ENCODE measurements around the gene CENPW.
A peak's percentile ranks its signal among the peaks of the same experiment; 100 is the strongest.

Gene CENPW

DNA sequence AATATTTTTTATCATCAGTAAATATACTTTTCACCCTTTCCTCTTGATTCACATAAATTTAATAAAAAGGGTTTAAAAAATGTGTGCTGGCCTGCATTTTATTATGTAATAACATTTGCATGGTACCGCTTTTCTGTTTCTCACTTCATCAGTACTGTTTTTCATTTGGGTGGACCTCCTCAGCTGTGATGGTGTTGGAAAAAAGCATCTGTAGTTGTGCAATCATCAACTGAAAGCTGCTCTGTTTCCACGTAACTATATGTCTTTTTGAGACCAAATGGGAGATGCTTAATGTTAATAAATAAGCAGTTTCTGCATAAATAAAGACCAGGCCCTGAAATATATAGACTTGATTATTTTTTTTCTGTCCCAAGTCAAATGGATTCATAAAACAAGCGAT lies 31.6 kb upstream of the CENPW start:
- H3K4ac ChIP-seq (ENCODE audit: low read depth, low read length), result no peak overlapping the region
- no peaks in the 10 kb centered on the region for H3K79me2 ChIP-seq (ENCODE audit: control insufficient read depth, insufficient read depth, low read length)
- H3K27ac ChIP-seq (ENCODE audit: low read depth, low read length), result no peak overlapping the region
- no peak overlapping the region for H3K56ac ChIP-seq (ENCODE audit: low read length)
- no peak overlapping the region for H3K4me3 ChIP-seq (ENCODE audit: low read length)
- no peak overlapping the region for H3K4me2 ChIP-seq (ENCODE audit: low read length)
- H2BK120ac ChIP-seq (ENCODE audit: low read depth, low read length), result no peak overlapping the region
- no peak overlapping the region for H2BK15ac ChIP-seq (replicated peaks; ENCODE audit: low read depth)
- H3K27me3 ChIP-seq (ENCODE audit: insufficient read depth, low read length, poor library complexity), result no peaks in the 10 kb centered on the region
- WGBS (ENCODE audit: extremely low coverage, insufficient coverage, low lambda C conversion rate), result no CpG with 5 or more reads among the region's 3 CpGs
- H3K9ac ChIP-seq (ENCODE audit: low read length), result no peak overlapping the region
- H4K5ac ChIP-seq (ENCODE audit: low read length), result no peak overlapping the region
- no peak overlapping the region for H3K23ac ChIP-seq (ENCODE audit: low read length)
- no peak overlapping the region for H2BK5ac ChIP-seq (ENCODE audit: low read length)
- H3K79me1 ChIP-seq (ENCODE audit: low read length), result no peaks in the 10 kb centered on the region
- no peak for DNase-seq
- H4K8ac ChIP-seq (ENCODE audit: low read depth, low read length), result no peak overlapping the region
- H3K4me1 ChIP-seq (ENCODE audit: control insufficient read depth, low read depth, low read length), result no peaks in the 10 kb centered on the region
- H2AK5ac ChIP-seq (ENCODE audit: low read length), result no peak overlapping the region
- H3K36me3 ChIP-seq (ENCODE audit: control insufficient read depth, insufficient read depth, low read length), result no peaks in the 10 kb centered on the region
- H3K18ac ChIP-seq (ENCODE audit: low read length), result no peak overlapping the region

DNA sequence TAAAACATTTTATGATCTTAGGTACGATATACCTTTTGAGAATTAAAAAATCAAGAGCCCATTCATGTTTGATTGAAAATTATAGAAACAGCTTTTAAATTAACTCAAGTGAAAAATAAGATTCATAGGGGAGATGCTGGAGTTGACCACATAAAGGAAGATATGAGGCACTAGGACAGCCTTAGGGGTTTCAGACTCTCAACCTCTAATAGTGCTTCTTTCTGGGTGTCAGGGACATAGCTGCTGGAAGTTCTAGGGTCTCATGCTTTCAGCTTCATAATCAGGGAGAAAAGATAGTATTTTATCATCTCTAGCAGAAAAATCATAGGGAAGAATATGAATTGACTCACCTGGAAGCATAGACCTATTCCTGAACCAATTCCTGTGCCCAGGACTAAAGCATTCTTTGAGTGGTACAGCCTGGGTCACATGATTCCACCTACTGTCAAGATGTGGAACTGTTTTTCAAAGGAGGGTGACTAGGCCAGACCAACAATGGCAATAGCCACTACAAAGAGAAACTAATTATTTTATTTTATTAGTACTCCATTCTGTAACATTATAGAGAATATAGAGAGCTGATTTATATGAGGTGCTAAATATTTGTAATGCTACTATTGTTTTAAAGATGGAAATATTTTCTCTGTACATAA lies 27.8 kb upstream of the CENPW start:
- no peak overlapping the region for H3K27ac ChIP-seq (ENCODE audit: low read depth, low read length)
- H2BK5ac ChIP-seq (ENCODE audit: low read length), result no peak overlapping the region
- H3K4me2 ChIP-seq (ENCODE audit: low read length), result no peak overlapping the region
- H2BK15ac ChIP-seq (replicated peaks; ENCODE audit: low read depth), result no peak overlapping the region
- H3K79me2 ChIP-seq (ENCODE audit: control insufficient read depth, insufficient read depth, low read length), result no peaks in the 10 kb centered on the region
- DNase-seq, result peak; percentile 58
- H3K23ac ChIP-seq (ENCODE audit: low read length), result no peak overlapping the region
- H3K79me1 ChIP-seq (ENCODE audit: low read length), result no peaks in the 10 kb centered on the region
- H3K4me1 ChIP-seq (ENCODE audit: control insufficient read depth, low read depth, low read length), result no peaks in the 10 kb centered on the region
- H3K36me3 ChIP-seq (ENCODE audit: control insufficient read depth, insufficient read depth, low read length), result no peaks in the 10 kb centered on the region
- H4K8ac ChIP-seq (ENCODE audit: low read depth, low read length), result no peak overlapping the region
- H3K27me3 ChIP-seq (ENCODE audit: insufficient read depth, low read length, poor library complexity), result no peaks in the 10 kb centered on the region
- no peak overlapping the region for H3K4me3 ChIP-seq (ENCODE audit: low read length)
- no peak overlapping the region for H3K18ac ChIP-seq (ENCODE audit: low read length)
- H4K5ac ChIP-seq (ENCODE audit: low read length), result no peak overlapping the region
- H2AK5ac ChIP-seq (ENCODE audit: low read length), result no peak overlapping the region
- no CpG with 5 or more reads among the region's 1 CpG for WGBS (ENCODE audit: extremely low coverage, insufficient coverage, low lambda C conversion rate)
- H3K9ac ChIP-seq (ENCODE audit: low read length), result no peak overlapping the region
- H3K56ac ChIP-seq (ENCODE audit: low read length), result no peak overlapping the region
- no peak overlapping the region for H2BK120ac ChIP-seq (ENCODE audit: low read depth, low read length)
- no peak overlapping the region for H3K4ac ChIP-seq (ENCODE audit: low read depth, low read length)

GRCh38 chr6:126313941-126314340 lies 26.0 kb upstream of the CENPW start:
- H2BK15ac ChIP-seq (replicated peaks; ENCODE audit: low read depth), result no peak overlapping the region
- no peak overlapping the region for H3K23ac ChIP-seq (ENCODE audit: low read length)
- H3K79me1 ChIP-seq (ENCODE audit: low read length), result no peaks in the 10 kb centered on the region
- no peaks in the 10 kb centered on the region for H3K79me2 ChIP-seq (ENCODE audit: control insufficient read depth, insufficient read depth, low read length)
- H2BK5ac ChIP-seq (ENCODE audit: low read length), result no peak overlapping the region
- no peak overlapping the region for H2BK120ac ChIP-seq (ENCODE audit: low read depth, low read length)
- H3K56ac ChIP-seq (ENCODE audit: low read length), result no peak overlapping the region
- no peaks in the 10 kb centered on the region for H3K4me1 ChIP-seq (ENCODE audit: control insufficient read depth, low read depth, low read length)
- no peak overlapping the region for H3K18ac ChIP-seq (ENCODE audit: low read length)
- no peak overlapping the region for H3K4me2 ChIP-seq (ENCODE audit: low read length)
- no peak overlapping the region for H4K5ac ChIP-seq (ENCODE audit: low read length)
- DNase-seq, result peak; percentile 11
- WGBS (ENCODE audit: extremely low coverage, insufficient coverage, low lambda C conversion rate), result no CpG with 5 or more reads among the region's 1 CpG
- H3K4me3 ChIP-seq (ENCODE audit: low read length), result no peak overlapping the region
- H3K9ac ChIP-seq (ENCODE audit: low read length), result no peak overlapping the region
- no peaks in the 10 kb centered on the region for H3K36me3 ChIP-seq (ENCODE audit: control insufficient read depth, insufficient read depth, low read length)
- H3K4ac ChIP-seq (ENCODE audit: low read depth, low read length), result no peak overlapping the region
- H2AK5ac ChIP-seq (ENCODE audit: low read length), result no peak overlapping the region
- no peak overlapping the region for H4K8ac ChIP-seq (ENCODE audit: low read depth, low read length)
- H3K27ac ChIP-seq (ENCODE audit: low read depth, low read length), result no peak overlapping the region
- no peaks in the 10 kb centered on the region for H3K27me3 ChIP-seq (ENCODE audit: insufficient read depth, low read length, poor library complexity)

DNA sequence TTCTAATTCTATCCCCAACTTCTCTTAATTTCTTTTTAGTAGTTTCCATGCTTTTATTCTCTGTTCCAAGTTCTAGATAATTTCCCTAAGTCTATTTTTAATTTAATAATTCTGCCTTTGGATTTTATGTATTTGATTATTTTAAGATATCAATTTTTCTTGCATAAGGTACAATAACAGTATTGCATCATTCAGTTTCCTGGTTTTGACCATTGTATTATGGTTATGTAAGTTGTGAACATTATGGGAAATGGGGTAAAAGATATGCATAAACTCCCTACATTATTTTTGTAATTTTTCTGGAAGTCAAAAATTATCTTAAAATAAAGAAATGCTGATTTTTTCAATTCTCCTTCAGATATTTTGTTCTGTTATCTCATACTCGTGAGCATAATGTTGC lies 21.1 kb upstream of the CENPW start:
- no peaks in the 10 kb centered on the region for H3K79me2 ChIP-seq (ENCODE audit: control insufficient read depth, insufficient read depth, low read length)
- no peaks in the 10 kb centered on the region for H3K4me1 ChIP-seq (ENCODE audit: control insufficient read depth, low read depth, low read length)
- H3K4ac ChIP-seq (ENCODE audit: low read depth, low read length), result no peak overlapping the region
- no peak overlapping the region for H3K27ac ChIP-seq (ENCODE audit: low read depth, low read length)
- H2AK5ac ChIP-seq (ENCODE audit: low read length), result no peak overlapping the region
- H3K23ac ChIP-seq (ENCODE audit: low read length), result no peak overlapping the region
- no peak overlapping the region for H3K56ac ChIP-seq (ENCODE audit: low read length)
- no peaks in the 10 kb centered on the region for H3K27me3 ChIP-seq (ENCODE audit: insufficient read depth, low read length, poor library complexity)
- no peak overlapping the region for H3K9ac ChIP-seq (ENCODE audit: low read length)
- no peak overlapping the region for H3K4me3 ChIP-seq (ENCODE audit: low read length)
- H3K4me2 ChIP-seq (ENCODE audit: low read length), result no peak overlapping the region
- H3K18ac ChIP-seq (ENCODE audit: low read length), result no peak overlapping the region
- no peak overlapping the region for H2BK5ac ChIP-seq (ENCODE audit: low read length)
- H4K5ac ChIP-seq (ENCODE audit: low read length), result no peak overlapping the region
- no peak overlapping the region for H4K8ac ChIP-seq (ENCODE audit: low read depth, low read length)
- H3K36me3 ChIP-seq (ENCODE audit: control insufficient read depth, insufficient read depth, low read length), result no peaks in the 10 kb centered on the region
- DNase-seq, result no peak
- no peak overlapping the region for H2BK120ac ChIP-seq (ENCODE audit: low read depth, low read length)
- H3K79me1 ChIP-seq (ENCODE audit: low read length), result no peaks in the 10 kb centered on the region
- no peak overlapping the region for H2BK15ac ChIP-seq (replicated peaks; ENCODE audit: low read depth)
- no CpG with 5 or more reads among the region's 1 CpG for WGBS (ENCODE audit: extremely low coverage, insufficient coverage, low lambda C conversion rate)

DNA sequence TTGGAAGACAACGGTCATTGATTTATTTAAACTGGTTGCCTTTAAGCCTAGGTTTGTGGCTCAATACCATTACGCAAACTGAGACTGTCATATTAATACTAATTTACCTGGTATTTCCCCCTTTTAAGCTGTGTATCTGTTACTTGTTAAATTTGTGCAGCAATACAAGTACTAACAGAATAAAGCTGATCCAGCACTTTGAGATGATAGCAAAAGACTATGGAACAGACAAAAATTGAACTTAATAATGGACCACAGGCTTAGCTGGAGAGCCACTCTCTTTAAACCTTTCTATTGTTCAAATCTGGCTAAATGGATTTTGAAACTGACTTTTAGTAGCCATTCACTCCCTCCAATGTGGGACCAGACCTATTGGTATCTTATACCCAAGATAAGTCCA lies 6.2 kb upstream of the CENPW start:
- H2AK5ac ChIP-seq (ENCODE audit: low read length), result no peak overlapping the region
- no peaks in the 10 kb centered on the region for H3K79me1 ChIP-seq (ENCODE audit: low read length)

DNA sequence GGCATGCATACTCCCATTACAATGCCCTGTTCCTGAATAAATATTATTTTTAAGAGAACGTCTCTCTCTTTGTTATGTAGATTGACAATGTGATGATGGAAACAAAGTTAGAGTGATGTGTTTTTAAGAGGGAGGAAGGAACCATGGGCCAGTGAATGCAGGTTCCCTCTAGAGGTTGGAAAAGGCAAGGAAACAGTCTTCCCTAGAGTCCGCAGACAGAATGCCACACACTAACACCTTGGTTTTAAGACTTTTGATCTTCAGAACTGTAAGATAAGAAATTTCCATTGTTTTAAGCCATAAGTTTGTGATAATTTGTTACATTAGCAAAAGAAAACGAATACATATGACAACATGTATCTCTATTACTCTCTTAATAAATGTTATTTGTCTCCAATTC lies 4.7 kb upstream of the CENPW start:
- Histone ChIP-seq H3K18ac (ENCODE audit: low read length) (no peak overlapping the region), H3K4ac (ENCODE audit: low read depth, low read length) (no peak overlapping the region), H2BK5ac (ENCODE audit: low read length) (no peak overlapping the region), H4K8ac (ENCODE audit: low read depth, low read length) (no peak overlapping the region), H4K5ac (ENCODE audit: low read length) (no peak overlapping the region), H3K4me2 (ENCODE audit: low read length) (no peak overlapping the region), H2BK15ac (replicated peaks; ENCODE audit: low read depth) (no peak overlapping the region), H3K9ac (ENCODE audit: low read length) (no peak overlapping the region), H3K36me3 (ENCODE audit: control insufficient read depth, insufficient read depth, low read length) (no peaks in the 10 kb centered on the region), H3K27ac (ENCODE audit: low read depth, low read length) (no peak overlapping the region), H2AK5ac (ENCODE audit: low read length) (no peak overlapping the region), H3K4me1 (ENCODE audit: control insufficient read depth, low read depth, low read length) (no peaks in the 10 kb centered on the region), H3K56ac (ENCODE audit: low read length) (no peak overlapping the region), H3K27me3 (ENCODE audit: insufficient read depth, low read length, poor library complexity) (no peaks in the 10 kb centered on the region), H3K79me1 (ENCODE audit: low read length) (no peaks in the 10 kb centered on the region), H2BK120ac (ENCODE audit: low read depth, low read length) (no peak overlapping the region), H3K4me3 (ENCODE audit: low read length) (no peak overlapping the region), H3K23ac (ENCODE audit: low read length) (no peak overlapping the region), H3K79me2 (ENCODE audit: control insufficient read depth, insufficient read depth, low read length) (no peaks in the 10 kb centered on the region)
- no CpG with 5 or more reads among the region's 3 CpGs for WGBS (ENCODE audit: extremely low coverage, insufficient coverage, low lambda C conversion rate)
- DNase-seq, result peak; percentile 47

More for the DNA sequence above, 6.2 kb upstream of the CENPW start:
- H3K18ac ChIP-seq (ENCODE audit: low read length), result no peak overlapping the region
- no peak overlapping the region for H2BK15ac ChIP-seq (replicated peaks; ENCODE audit: low read depth)
- no peak overlapping the region for H3K27ac ChIP-seq (ENCODE audit: low read depth, low read length)
- H2BK5ac ChIP-seq (ENCODE audit: low read length), result no peak overlapping the region
- H4K8ac ChIP-seq (ENCODE audit: low read depth, low read length), result no peak overlapping the region
- H3K9ac ChIP-seq (ENCODE audit: low read length), result no peak overlapping the region
- no peaks in the 10 kb centered on the region for H3K36me3 ChIP-seq (ENCODE audit: control insufficient read depth, insufficient read depth, low read length)
- no peak overlapping the region for H2BK120ac ChIP-seq (ENCODE audit: low read depth, low read length)
- no CpG with 5 or more reads among the region's 2 CpGs for WGBS (ENCODE audit: extremely low coverage, insufficient coverage, low lambda C conversion rate)
- no peak for DNase-seq
- H3K79me2 ChIP-seq (ENCODE audit: control insufficient read depth, insufficient read depth, low read length), result no peaks in the 10 kb centered on the region
- no peak overlapping the region for H4K5ac ChIP-seq (ENCODE audit: low read length)
- no peaks in the 10 kb centered on the region for H3K4me1 ChIP-seq (ENCODE audit: control insufficient read depth, low read depth, low read length)
- no peak overlapping the region for H3K56ac ChIP-seq (ENCODE audit: low read length)
- H3K27me3 ChIP-seq (ENCODE audit: insufficient read depth, low read length, poor library complexity), result no peaks in the 10 kb centered on the region
- H3K4ac ChIP-seq (ENCODE audit: low read depth, low read length), result no peak overlapping the region
- H3K23ac ChIP-seq (ENCODE audit: low read length), result no peak overlapping the region
- H3K4me2 ChIP-seq (ENCODE audit: low read length), result no peak overlapping the region
- H3K4me3 ChIP-seq (ENCODE audit: low read length), result no peak overlapping the region

Measured in mesendoderm (in vitro differentiated cells).